HepG2 (cell line): ENCODE results near the gene CDC20B.

Experiments
- EP300 ChIP-seq, 3 experiments: sonication (generic) in 1 of 3; formaldehyde crosslinking in 1 of 3; IDR thresholded peaks; 2 replicates each; pipeline versions ENCODE4 v1.5.1 to v1.6.1; 2011 to 2020; ENCODE audit warnings: low read depth in 2 of 3, low read length in 2 of 3, borderline replicate concordance in 1 of 3, improper control_type of control experiment in 1 of 3, mild to moderate bottlenecking in 1 of 3, missing genetic modification reagents in 1 of 3, moderate library complexity in 1 of 3
- MEIS2 ChIP-seq: sonication (generic); formaldehyde crosslinking; IDR thresholded peaks from 2 replicates; pipeline ENCODE4 v1.9.0; 2021; ENCODE audit warnings: mild to moderate bottlenecking, missing genetic modification reagents
- MXI1 ChIP-seq: IDR thresholded peaks from 3 replicates; pipeline ENCODE4 v1.6.1; 2012; ENCODE audit warnings: low read depth, low read length, inconsistent platforms, borderline replicate concordance
- SUZ12 ChIP-seq: fragments of 150-350 bp; IDR thresholded peaks from 2 replicates; pipeline ENCODE4 v1.6.1; 2014; ENCODE audit warnings: low read depth, low read length
- ZC3H4 ChIP-seq: sonication (generic); formaldehyde crosslinking; IDR thresholded peaks from 2 replicates; pipeline ENCODE4 v1.4.0; 2020; ENCODE audit warnings: missing genetic modification reagents, borderline replicate concordance
- ZEB1 ChIP-seq: IDR thresholded peaks from 2 replicates; pipeline ENCODE4 v1.6.1; 2012; ENCODE audit warnings: mild to moderate bottlenecking, low read depth, inconsistent platforms; ENCODE audit not compliant: insufficient replicate concordance
- ZFP1 ChIP-seq: IDR thresholded peaks from 2 replicates; pipeline ENCODE4 v1.6.1; 2016
- ZNF281 ChIP-seq: sonication (generic); formaldehyde crosslinking; IDR thresholded peaks from 2 replicates; pipeline ENCODE4 v1.4.0; 2020; ENCODE audit warnings: missing genetic modification reagents, borderline replicate concordance
- ZNF670 ChIP-seq: sonication (generic); formaldehyde crosslinking; IDR thresholded peaks from 2 replicates; pipeline ENCODE4 v1.8.0; 2022; ENCODE audit warnings: mild to moderate bottlenecking, missing genetic modification reagents, borderline replicate concordance
- ZNF746 ChIP-seq: sonication (generic); formaldehyde crosslinking; IDR thresholded peaks from 2 replicates; pipeline ENCODE4 v1.8.0; 2022; ENCODE audit warnings: mild to moderate bottlenecking, missing genetic modification reagents
- TF ChIP-seq, protein P1 (sequence below): sonication (generic); formaldehyde crosslinking; IDR thresholded peaks from 2 replicates; pipeline ENCODE4 v1.5.0; 2020; ENCODE audit warnings: mild to moderate bottlenecking, missing genetic modification reagents, moderate library complexity
- TF ChIP-seq, protein P2 (sequence below): sonication (generic); formaldehyde crosslinking; conservative IDR thresholded peaks from 2 replicates; pipeline ENCODE4 v1.5.0; 2020; ENCODE audit warnings: missing genetic modification reagents

- TF ChIP-seq ZNF281 (no peak), ZFP1 (CRISPR knock-in tag) (no peak), MEIS2 (CRISPR knock-in tag) (no peak), SUZ12 (no peak), ZC3H4 (CRISPR knock-in tag) (no peak), ZNF746 (no peak), ZEB1 (no peak), ZNF670 (CRISPR knock-in tag) (no peak), EP300 (IDR thresholded peaks at IDR 0.05; ENCODE audit: low read depth in 2 of 2, low read length in 2 of 2) (no peak), EP300 (CRISPR knock-in tag; IDR thresholded peaks at IDR 0.05; ENCODE audit: borderline replicate concordance) (no peak), MXI1 (no peak)
- TF ChIP-seq, protein P1, sequence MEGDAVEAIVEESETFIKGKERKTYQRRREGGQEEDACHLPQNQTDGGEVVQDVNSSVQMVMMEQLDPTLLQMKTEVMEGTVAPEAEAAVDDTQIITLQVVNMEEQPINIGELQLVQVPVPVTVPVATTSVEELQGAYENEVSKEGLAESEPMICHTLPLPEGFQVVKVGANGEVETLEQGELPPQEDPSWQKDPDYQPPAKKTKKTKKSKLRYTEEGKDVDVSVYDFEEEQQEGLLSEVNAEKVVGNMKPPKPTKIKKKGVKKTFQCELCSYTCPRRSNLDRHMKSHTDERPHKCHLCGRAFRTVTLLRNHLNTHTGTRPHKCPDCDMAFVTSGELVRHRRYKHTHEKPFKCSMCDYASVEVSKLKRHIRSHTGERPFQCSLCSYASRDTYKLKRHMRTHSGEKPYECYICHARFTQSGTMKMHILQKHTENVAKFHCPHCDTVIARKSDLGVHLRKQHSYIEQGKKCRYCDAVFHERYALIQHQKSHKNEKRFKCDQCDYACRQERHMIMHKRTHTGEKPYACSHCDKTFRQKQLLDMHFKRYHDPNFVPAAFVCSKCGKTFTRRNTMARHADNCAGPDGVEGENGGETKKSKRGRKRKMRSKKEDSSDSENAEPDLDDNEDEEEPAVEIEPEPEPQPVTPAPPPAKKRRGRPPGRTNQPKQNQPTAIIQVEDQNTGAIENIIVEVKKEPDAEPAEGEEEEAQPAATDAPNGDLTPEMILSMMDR (CRISPR knock-in tag): no peak
- TF ChIP-seq, protein P2, sequence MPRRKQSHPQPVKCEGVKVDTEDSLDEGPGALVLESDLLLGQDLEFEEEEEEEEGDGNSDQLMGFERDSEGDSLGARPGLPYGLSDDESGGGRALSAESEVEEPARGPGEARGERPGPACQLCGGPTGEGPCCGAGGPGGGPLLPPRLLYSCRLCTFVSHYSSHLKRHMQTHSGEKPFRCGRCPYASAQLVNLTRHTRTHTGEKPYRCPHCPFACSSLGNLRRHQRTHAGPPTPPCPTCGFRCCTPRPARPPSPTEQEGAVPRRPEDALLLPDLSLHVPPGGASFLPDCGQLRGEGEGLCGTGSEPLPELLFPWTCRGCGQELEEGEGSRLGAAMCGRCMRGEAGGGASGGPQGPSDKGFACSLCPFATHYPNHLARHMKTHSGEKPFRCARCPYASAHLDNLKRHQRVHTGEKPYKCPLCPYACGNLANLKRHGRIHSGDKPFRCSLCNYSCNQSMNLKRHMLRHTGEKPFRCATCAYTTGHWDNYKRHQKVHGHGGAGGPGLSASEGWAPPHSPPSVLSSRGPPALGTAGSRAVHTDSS (CRISPR knock-in tag): no peak
These were observed 31.9 kb downstream of the CDC20B start for GRCh38 chr5:55140908-55141665.
